SU-DHL-6 (cell line): ENCODE results near the gene PPP1CB.

Experiments used
- H2AFZ ChIP-seq: fragments of 200-600 bp; sonication (generic); 2 replicates; pipeline ENCODE4 v1.6.1; 2014; ENCODE audit warnings: low read depth, mild to moderate bottlenecking, moderate library complexity, mixed read lengths, antibody characterized with exemption, low read length; ENCODE audit not compliant: severe bottlenecking
- H3F3A ChIP-seq: fragments of 200-600 bp; shearing (Covaris generic); 2 replicates; pipeline ENCODE4 v1.6.0; 2016; ENCODE audit warnings: antibody characterized with exemption, mild to moderate bottlenecking; ENCODE audit not compliant: insufficient read depth
- H3K27ac ChIP-seq: fragments of 200-600 bp; sonication (generic); 2 replicates; pipeline ENCODE4 v1.5.1; 2016; ENCODE audit warnings: low read depth, mild to moderate bottlenecking, low read length, moderate library complexity, mixed read lengths
- H3K27me3 ChIP-seq: fragments of 200-600 bp; sonication (generic), shearing (Covaris generic); 2 replicates; pipeline ENCODE4 v1.6.0; 2014; ENCODE audit warnings: mild to moderate bottlenecking, low read length
- H3K36me3 ChIP-seq: fragments of 200-600 bp; sonication (generic); 2 replicates; pipeline ENCODE4 v1.6.1; 2014; ENCODE audit warnings: mild to moderate bottlenecking, low read length, mixed read lengths
- H3K4me2 ChIP-seq: fragments of 300-600, 200-600 bp; shearing (Covaris generic), sonication (generic); 2 replicates; pipeline ENCODE4 v1.6.0; 2014; ENCODE audit warnings: low read length, low read depth, mild to moderate bottlenecking; ENCODE audit not compliant: poor library complexity, severe bottlenecking
- H3K4me3 ChIP-seq: fragments of 200-600 bp; sonication (generic); 2 replicates; pipeline ENCODE4 v1.5.1; 2014; ENCODE audit warnings: antibody characterized with exemption, low read length, mild to moderate bottlenecking, mixed read lengths; ENCODE audit not compliant: insufficient read depth, poor library complexity, severe bottlenecking
- H3K79me2 ChIP-seq: fragments of 200-600 bp; sonication (generic); 2 replicates; pipeline ENCODE4 v1.6.1; 2014; ENCODE audit warnings: mild to moderate bottlenecking, low read length, moderate library complexity; ENCODE audit not compliant: insufficient read depth
- H3K9ac ChIP-seq: fragments of 200-600 bp; sonication (generic); 2 replicates; pipeline ENCODE4 v1.7.0; 2014; ENCODE audit warnings: mild to moderate bottlenecking, low read length
- H3K9me2 ChIP-seq: fragments of 200-600 bp; sonication (generic); replicated peaks from 2 replicates; pipeline ENCODE4 v1.6.1; 2014; ENCODE audit warnings: low read length; ENCODE audit not compliant: insufficient read depth
- H3K9me3 ChIP-seq: fragments of 200-600 bp; sonication (generic); 2 replicates; pipeline ENCODE4 v1.6.1; 2014; ENCODE audit warnings: low read length, mixed read lengths; ENCODE audit not compliant: insufficient read depth
- H4K20me1 ChIP-seq: fragments of 200-600 bp; sonication (generic); 2 replicates; pipeline ENCODE4 v1.6.1; 2014; ENCODE audit warnings: low read depth, mild to moderate bottlenecking, antibody characterized with exemption, low read length, moderate library complexity, mixed read lengths
- EZH2phosphoT487 ChIP-seq: fragments of 200-600 bp; sonication (generic), shearing (Covaris generic); conservative IDR thresholded peaks from 2 replicates; pipeline ENCODE4 v1.6.1; 2018; ENCODE audit warnings: mild to moderate bottlenecking, antibody characterized with exemption, low read length, moderate library complexity, mixed read lengths
- TF ChIP-seq, protein P1 (sequence below): fragments of 200-600 bp; sonication (generic); IDR thresholded peaks from one replicate; pipeline ENCODE4 v1.5.1; 2017; ENCODE audit warnings: antibody characterized with exemption, mild to moderate bottlenecking, low read length, moderate library complexity; ENCODE audit not compliant: insufficient read depth, poor library complexity, severe bottlenecking

PPP1CB gene

DNA sequence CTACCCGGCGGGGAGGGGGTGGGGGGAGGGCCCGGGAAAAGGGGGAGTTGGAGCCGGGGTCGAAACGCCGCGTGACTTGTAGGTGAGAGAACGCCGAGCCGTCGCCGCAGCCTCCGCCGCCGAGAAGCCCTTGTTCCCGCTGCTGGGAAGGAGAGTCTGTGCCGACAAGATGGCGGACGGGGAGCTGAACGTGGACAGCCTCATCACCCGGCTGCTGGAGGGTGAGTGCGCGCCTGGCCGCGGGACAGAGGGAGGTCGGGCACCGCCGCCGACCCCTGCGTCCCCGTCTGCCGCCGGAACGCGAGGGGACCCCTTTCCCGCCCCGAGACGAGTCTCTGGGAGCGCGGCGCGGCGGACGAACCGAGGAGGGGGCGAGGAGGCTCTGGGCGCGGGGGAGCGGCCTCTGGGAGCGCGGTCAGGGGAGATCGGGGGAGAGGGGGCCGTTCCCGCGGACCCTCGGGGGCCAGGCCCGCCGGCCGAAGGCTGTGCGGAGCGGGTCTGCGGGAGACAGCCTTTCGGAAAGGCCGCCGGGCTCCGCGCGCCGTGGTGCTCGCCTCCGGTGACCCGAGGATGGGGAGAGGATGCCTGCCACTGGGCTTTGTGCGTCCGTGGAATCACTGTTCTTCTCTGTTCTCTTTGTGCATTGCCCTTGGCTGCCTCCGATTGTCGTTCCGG is 463 bp downstream of the PPP1CB start:
- H3K9me3 ChIP-seq = no peaks in the 10 kb centered on the region
- H4K20me1 ChIP-seq = peaks cover 26% of the 10 kb centered on the region
- peak overlapping the region; percentile 82 for H3K27ac ChIP-seq
- TF ChIP-seq, protein P1, sequence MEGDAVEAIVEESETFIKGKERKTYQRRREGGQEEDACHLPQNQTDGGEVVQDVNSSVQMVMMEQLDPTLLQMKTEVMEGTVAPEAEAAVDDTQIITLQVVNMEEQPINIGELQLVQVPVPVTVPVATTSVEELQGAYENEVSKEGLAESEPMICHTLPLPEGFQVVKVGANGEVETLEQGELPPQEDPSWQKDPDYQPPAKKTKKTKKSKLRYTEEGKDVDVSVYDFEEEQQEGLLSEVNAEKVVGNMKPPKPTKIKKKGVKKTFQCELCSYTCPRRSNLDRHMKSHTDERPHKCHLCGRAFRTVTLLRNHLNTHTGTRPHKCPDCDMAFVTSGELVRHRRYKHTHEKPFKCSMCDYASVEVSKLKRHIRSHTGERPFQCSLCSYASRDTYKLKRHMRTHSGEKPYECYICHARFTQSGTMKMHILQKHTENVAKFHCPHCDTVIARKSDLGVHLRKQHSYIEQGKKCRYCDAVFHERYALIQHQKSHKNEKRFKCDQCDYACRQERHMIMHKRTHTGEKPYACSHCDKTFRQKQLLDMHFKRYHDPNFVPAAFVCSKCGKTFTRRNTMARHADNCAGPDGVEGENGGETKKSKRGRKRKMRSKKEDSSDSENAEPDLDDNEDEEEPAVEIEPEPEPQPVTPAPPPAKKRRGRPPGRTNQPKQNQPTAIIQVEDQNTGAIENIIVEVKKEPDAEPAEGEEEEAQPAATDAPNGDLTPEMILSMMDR = no peak
- TF ChIP-seq EZH2phosphoT487 = no peak
- H3K9me2 ChIP-seq = no peaks in the 10 kb centered on the region
- peak overlapping the region; percentile 60 for H2AFZ ChIP-seq
- H3K4me2 ChIP-seq = peak overlapping the region; percentile 88
- H3K36me3 ChIP-seq = no peaks in the 10 kb centered on the region; the same call in 1 of the 2 replicates
- H3K27me3 ChIP-seq = no peaks in the 10 kb centered on the region
- peaks cover 52% of the 10 kb centered on the region for H3K79me2 ChIP-seq
- peak overlapping the region; percentile 82 for H3K4me3 ChIP-seq
- peaks cover 13% of the 10 kb centered on the region for H3F3A ChIP-seq
- peak overlapping the region; percentile 98 for H3K9ac ChIP-seq

DNA sequence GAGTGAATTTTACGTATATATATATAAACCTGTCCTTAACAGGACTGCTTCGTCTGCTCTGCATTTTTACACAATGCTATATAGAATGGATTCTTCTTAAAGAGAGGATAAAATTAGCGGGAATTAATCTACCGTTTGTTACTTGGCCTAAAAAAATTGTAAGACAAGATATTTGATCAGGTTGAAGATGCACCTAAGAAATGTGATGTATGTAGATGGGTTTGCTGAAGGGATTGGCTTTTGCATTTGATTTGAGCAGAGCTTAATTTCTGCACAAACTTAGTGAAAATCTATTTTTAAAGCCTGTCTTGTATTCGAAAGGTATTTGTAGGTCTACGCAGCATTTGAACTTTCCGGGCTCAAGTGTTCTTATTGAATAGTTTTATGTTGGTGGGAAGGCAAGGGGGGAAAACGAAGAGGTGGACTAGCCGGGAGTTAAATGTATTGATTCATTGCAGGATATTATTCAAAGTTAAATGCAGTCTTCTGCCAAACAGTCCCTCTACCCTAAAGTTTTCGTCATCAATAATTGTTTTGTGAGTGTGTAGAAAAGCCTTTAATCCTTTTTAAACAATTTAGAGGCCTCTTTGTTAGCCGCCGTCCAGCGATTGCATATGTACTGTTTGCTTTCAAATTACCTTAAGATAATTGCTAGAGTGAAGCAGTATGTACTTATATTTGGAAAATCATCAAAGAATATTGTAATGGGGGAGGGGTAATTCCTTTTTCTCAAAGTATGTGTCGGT is 1.2 kb downstream of the PPP1CB start:
- H3F3A ChIP-seq = peaks cover 13% of the 10 kb centered on the region
- peak overlapping the region; percentile 88 for H3K4me2 ChIP-seq
- peak overlapping the region; percentile 98 for H3K9ac ChIP-seq
- no peaks in the 10 kb centered on the region; the same call in 1 of the 2 replicates for H3K36me3 ChIP-seq
- H3K9me2 ChIP-seq = no peaks in the 10 kb centered on the region
- H4K20me1 ChIP-seq = peaks cover 31% of the 10 kb centered on the region
- H3K27ac ChIP-seq = peak overlapping the region; percentile 82
- TF ChIP-seq EZH2phosphoT487 = no peak
- TF ChIP-seq, protein P1 = no peak
- no peaks in the 10 kb centered on the region for H3K9me3 ChIP-seq
- H3K27me3 ChIP-seq = no peaks in the 10 kb centered on the region
- peaks cover 59% of the 10 kb centered on the region for H3K79me2 ChIP-seq
- H3K4me3 ChIP-seq = peak overlapping the region; percentile 82
- H2AFZ ChIP-seq = no peak overlapping the region

DNA sequence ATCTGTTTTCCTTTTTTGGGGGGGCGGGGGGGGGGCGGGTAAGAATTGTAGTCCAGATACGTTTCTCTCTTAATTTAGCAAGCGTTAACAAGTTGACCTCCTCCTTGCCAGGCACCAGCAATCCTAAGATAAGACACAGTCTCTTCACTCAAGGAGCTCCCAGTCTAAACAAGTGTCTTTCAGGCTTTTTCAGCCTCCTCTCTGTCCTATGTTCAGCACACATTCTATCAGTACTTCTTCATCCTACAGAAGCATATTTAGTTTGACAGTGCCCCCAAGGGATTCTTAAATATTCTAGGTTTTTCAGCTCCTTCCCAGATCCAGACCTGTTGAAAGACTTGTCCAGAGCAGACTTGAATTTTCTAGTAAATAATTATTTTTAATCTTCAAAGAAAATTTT is 2.7 kb downstream of the PPP1CB start:
- TF ChIP-seq, protein P1 = no peak
- no peak for TF ChIP-seq EZH2phosphoT487
- Histone ChIP-seq H2AFZ (no peak overlapping the region), H3K4me3 (no peak overlapping the region), H3K27me3 (no peaks in the 10 kb centered on the region), H3K36me3 (no peaks in the 10 kb centered on the region; the same call in 1 of the 2 replicates), H3K9ac (no peak overlapping the region), H3K27ac (0 out of 2 replicates have a peak overlapping the region, but pooled peaks have one; percentile 9), H3K9me3 (no peaks in the 10 kb centered on the region), H3F3A (peaks cover 13% of the 10 kb centered on the region), H3K4me2 (peak overlapping the region; percentile 88), H3K79me2 (peaks cover 74% of the 10 kb centered on the region), H3K9me2 (no peaks in the 10 kb centered on the region), H4K20me1 (peaks cover 38% of the 10 kb centered on the region)
